Effector memory CD8-positive, alpha-beta T cell (primary cell): Measurements from ENCODE around the gene NCAM2.
"Not testable (repeated sequence)": the region's sequence is repeated elsewhere in the genome, so short reads cannot be mapped to it uniquely, and the experiment has no call there.

ENCODE experiments used
- ATAC-seq: fragments of 150-1000 bp; cut with Tn5 transposase; replicated peaks from 2 replicates; pipeline ENCODE4 v1.10.0; 2021; ENCODE audit warnings: mild to moderate bottlenecking, moderate library complexity
- DNase-seq, 3 experiments: peaks; one replicate each; pipeline ENCODE4 v3.0.0; 2021
- H3K27ac Mint-ChIP-seq, 2 donors: one replicate each; pipeline ENCODE4 v1.8.0; 2022; ENCODE audit warnings: mild to moderate bottlenecking in 2 of 2, mixed read lengths in 2 of 2, moderate library complexity in 2 of 2
- H3K27me3 Mint-ChIP-seq, 2 donors: one replicate each; pipeline ENCODE4 v1.8.0; 2022; ENCODE audit warnings: mixed read lengths in 2 of 2
- H3K36me3 Mint-ChIP-seq: one replicate; pipeline ENCODE4 v1.8.0; 2022; ENCODE audit warnings: mild to moderate bottlenecking, moderate library complexity, mixed read lengths; ENCODE audit not compliant: insufficient read depth
- H3K4me1 Mint-ChIP-seq, 2 donors: one replicate each; pipeline ENCODE4 v1.8.0; 2022; ENCODE audit warnings: low read depth in 2 of 2, mixed read lengths in 2 of 2
- H3K4me3 Mint-ChIP-seq, 2 donors: one replicate each; pipeline ENCODE4 v1.8.0; 2022; ENCODE audit warnings: mild to moderate bottlenecking in 2 of 2, mixed read lengths in 2 of 2, moderate library complexity in 2 of 2
- H3K9me3 Mint-ChIP-seq, 2 donors: one replicate each; pipeline ENCODE4 v1.8.0; 2022; ENCODE audit warnings: mixed read lengths in 2 of 2

Gene NCAM2

GRCh38 chr21:21148009-21148408, 149.8 kb downstream of the NCAM2 start:
- ATAC-seq (no peak), DNase-seq (no peak)
- Mint-ChIP-seq H3K4me3 (no peak overlapping the region), H3K27ac (no peak overlapping the region), H3K4me1 (no peaks in the 10 kb centered on the region), H3K36me3 (no peaks in the 10 kb centered on the region), H3K27me3 (no peaks in the 10 kb centered on the region), H3K9me3 (peaks cover 0 to 6% of the 10 kb centered on the region in 2 donors)

DNA sequence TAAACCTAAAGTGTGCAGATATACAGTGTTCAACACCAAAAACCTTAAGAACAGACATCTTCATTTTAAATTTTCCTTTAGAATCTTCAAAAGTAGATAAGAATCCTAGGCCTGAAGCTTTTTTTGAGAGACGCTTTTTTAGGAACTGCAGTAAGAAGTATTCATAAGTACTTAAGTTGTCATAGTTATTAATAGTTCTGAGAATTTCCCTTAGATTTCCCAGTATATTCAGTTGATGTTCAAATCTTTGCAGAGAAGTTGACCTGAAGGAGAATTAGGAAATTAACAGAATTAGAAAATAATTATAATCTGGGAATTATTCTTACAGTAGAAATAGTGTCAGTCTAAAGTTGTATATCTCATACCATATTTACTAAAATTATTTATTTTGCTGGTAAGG, 150.3 kb downstream of the NCAM2 start:
- Mint-ChIP-seq H3K9me3 (peaks cover 0 to 6% of the 10 kb centered on the region in 2 donors), H3K36me3 (no peaks in the 10 kb centered on the region), H3K27me3 (no peaks in the 10 kb centered on the region), H3K4me3 (no peak overlapping the region), H3K27ac (no peak overlapping the region), H3K4me1 (no peaks in the 10 kb centered on the region)
- ATAC-seq (no peak), DNase-seq (no peak)

DNA sequence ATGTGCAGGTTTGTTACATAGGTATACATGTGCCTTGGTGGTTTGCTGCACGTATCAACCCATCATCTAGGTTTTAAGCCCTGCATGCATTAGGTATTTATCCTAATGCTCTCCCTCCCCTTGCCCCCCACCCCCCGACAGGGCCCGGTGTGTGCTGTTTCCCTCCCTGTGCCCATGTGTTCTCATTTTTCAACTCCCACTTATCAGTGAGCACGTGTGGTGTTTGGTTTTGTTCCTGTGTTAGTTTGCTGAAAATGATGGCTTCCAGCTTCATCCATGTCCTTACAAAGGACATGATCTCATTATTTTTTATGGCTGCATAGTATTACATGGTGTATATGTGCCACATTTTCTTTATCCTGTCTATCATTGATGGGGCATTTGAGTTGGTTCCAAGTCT, 151.2 kb downstream of the NCAM2 start:
- H3K27me3 Mint-ChIP-seq, H3K4me3 Mint-ChIP-seq, H3K36me3 Mint-ChIP-seq, DNase-seq, ATAC-seq, H3K27ac Mint-ChIP-seq, H3K9me3 Mint-ChIP-seq, H3K4me1 Mint-ChIP-seq: not testable (repeated sequence)

DNA sequence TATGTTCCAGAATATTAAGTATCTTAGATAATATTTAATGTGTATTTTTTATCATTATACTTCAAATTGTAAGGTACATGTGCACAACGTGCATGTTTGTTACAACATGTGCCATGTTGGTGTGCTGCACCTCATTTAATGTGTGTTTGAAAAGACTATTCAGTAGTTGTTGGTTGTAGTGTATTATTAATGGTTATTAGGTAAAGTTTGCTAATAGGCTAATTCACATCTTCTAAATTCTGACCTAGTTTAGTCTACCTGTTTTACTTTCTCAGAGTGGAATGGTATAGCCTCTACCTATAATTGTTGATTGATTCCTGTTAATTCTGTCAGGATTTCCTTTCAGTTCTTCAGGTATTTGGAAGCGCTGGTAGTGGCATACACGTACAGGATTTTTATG, 153.0 kb downstream of the NCAM2 start:
- Mint-ChIP-seq H3K36me3 (no peaks in the 10 kb centered on the region), H3K27ac (no peak overlapping the region), H3K4me3 (no peak overlapping the region), H3K27me3 (no peaks in the 10 kb centered on the region), H3K9me3 (peaks cover 0 to 8% of the 10 kb centered on the region in 2 donors), H3K4me1 (no peaks in the 10 kb centered on the region)
- DNase-seq (no peak), ATAC-seq (no peak)

- Mint-ChIP-seq H3K27ac (no peak overlapping the region), H3K4me3 (no peak overlapping the region), H3K36me3 (no peaks in the 10 kb centered on the region), H3K4me1 (no peaks in the 10 kb centered on the region), H3K27me3 (no peaks in the 10 kb centered on the region), H3K9me3 (peaks cover 0 to 6% of the 10 kb centered on the region in 2 donors)
- DNase-seq (no peak), ATAC-seq (no peak)
These were observed 158.2 kb downstream of the NCAM2 start for GRCh38 chr21:21156397-21156796.

DNA sequence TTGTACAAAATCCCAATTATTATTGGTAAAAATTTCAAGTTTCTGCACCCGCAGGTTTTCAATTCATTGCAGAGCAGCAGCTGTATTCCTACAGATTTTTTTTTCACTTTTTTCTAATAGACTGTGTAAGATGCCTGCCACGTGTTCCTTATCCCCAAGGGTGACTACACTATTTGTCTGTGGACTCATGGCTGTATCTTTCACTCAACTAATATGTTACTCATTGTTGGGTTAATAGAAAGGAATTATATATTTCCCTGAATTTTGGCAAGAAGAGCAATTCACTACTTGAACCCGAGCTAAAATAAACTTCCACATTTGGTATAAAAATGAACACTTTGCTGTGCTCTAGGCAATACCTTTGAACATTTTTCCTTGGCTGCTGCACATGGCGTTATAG, 158.7 kb downstream of the NCAM2 start:
- H3K4me3 Mint-ChIP-seq = no peak overlapping the region
- DNase-seq (no peak), ATAC-seq (no peak)
- no peaks in the 10 kb centered on the region for H3K36me3 Mint-ChIP-seq
- no peaks in the 10 kb centered on the region for H3K4me1 Mint-ChIP-seq
- no peaks in the 10 kb centered on the region for H3K27me3 Mint-ChIP-seq
- H3K9me3 Mint-ChIP-seq = peaks cover 0 to 6% of the 10 kb centered on the region in 2 donors
- H3K27ac Mint-ChIP-seq = no peak overlapping the region

DNA sequence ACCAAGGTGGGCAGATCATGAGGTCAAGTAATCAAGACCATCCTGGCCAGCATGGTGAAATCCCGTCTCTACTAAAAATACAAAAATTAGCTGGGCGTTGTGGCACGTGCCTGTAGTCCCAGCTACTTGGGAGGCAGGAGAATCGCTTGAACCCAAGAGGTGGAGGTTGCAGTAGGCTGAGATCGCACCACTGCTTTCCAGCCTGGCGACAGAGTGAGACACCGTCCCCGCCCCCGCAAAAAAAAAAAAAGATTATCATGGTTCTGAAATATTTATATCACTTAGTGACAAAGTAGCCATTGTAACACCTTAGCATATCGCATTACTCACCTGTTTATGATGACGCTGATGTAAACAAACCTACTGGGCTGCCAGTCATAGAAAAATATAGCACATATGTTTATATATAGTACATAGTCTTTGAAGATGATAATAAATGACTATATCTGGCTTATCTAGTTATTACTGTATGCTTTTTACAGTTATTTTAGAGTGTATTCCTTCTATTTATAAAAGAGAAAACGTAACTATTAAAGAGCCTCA, 160.2 kb downstream of the NCAM2 start:
- DNase-seq (no peak), ATAC-seq (no peak)
- no peaks in the 10 kb centered on the region for H3K4me1 Mint-ChIP-seq
- H3K27me3 Mint-ChIP-seq = no peaks in the 10 kb centered on the region
- no peak overlapping the region for H3K4me3 Mint-ChIP-seq
- no peak overlapping the region for H3K27ac Mint-ChIP-seq
- peaks cover 0 to 2% of the 10 kb centered on the region in 2 donors for H3K9me3 Mint-ChIP-seq
- H3K36me3 Mint-ChIP-seq = no peaks in the 10 kb centered on the region

DNA sequence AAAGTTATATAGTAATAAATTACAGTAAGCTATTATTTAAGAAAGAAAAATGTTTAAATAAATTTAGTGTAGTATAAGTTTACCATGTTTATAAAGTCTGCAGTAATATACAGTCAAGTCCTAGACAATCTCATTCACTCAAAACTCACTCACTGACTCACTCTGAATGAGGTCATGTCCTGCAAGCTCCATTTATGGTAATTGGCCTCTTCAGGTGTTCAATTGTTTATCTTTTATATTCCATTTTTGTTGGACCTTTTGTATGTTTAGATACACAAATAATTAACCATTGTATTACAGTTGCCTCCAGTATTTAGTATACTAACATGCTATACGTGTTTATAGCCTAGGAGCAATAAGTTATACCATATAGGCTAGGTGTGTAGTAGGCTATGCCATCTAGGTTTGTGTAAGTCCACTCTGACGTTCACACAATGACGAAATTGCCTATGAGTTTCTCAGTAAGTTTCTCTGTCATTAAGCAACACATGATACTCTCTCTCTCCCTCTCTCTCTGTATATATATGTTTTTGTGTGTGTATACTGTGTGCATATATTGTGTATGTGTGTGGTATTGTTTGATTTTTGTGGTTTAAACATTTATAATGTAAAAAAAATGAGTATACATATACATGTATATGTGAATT, 161.2 kb downstream of the NCAM2 start:
- DNase-seq (no peak), ATAC-seq (no peak)
- Mint-ChIP-seq H3K4me3 (no peak overlapping the region), H3K36me3 (no peaks in the 10 kb centered on the region), H3K27ac (no peak overlapping the region), H3K4me1 (no peaks in the 10 kb centered on the region), H3K9me3 (no peaks in the 10 kb centered on the region), H3K27me3 (no peaks in the 10 kb centered on the region)

GRCh38 chr21:21162786-21163185, 164.6 kb downstream of the NCAM2 start:
- DNase-seq (no peak), ATAC-seq (no peak)
- no peaks in the 10 kb centered on the region for H3K4me1 Mint-ChIP-seq
- no peak overlapping the region for H3K4me3 Mint-ChIP-seq
- H3K27ac Mint-ChIP-seq = no peak overlapping the region
- H3K36me3 Mint-ChIP-seq = no peaks in the 10 kb centered on the region
- no peaks in the 10 kb centered on the region for H3K27me3 Mint-ChIP-seq
- no peaks in the 10 kb centered on the region for H3K9me3 Mint-ChIP-seq

DNA sequence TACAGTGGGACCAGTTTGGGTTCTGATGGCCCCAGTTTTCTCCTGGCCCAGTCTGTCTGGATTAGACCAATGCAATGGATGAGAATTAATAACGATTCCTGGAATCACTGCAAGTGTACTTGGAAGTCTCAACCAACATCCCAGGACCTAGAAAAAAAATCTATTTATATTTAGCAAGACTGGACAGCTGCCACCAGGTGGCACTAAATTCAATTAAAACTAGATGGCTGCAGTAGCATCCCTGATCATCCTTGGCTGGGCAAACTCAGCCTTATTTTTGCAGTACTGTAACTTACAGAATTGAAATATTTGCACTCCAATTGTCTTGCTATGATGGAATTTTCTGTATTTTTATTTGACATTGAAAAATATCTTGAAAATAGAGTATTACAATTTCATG, 165.7 kb downstream of the NCAM2 start:
- DNase-seq (no peak), ATAC-seq (no peak)

DNA sequence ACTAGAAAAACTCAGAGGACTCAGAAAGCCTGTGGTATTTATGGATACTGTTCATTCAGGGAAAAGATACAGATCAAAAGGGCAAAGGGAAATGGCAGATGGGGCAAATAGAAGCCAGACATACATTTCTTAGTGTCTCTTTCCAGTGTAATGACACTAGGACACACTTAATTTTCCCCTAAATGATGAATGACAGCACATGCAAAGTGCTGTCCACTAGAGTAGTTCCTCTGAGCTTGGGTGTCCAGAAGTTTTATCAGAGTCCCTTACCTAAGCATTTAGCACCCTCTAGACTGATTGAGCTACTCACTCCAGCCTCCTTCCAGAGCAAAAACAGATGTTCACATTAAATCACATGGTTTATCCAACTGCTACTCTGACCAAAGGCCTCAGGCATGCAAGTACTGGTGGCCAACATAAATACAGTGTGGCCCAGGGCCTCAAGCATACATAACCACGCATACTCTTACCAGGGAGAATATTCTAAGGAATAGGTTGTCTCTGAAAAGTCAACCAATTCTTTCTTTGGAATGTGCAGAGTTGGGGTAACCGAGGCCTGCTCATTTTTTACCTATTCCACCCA, 166.9 kb downstream of the NCAM2 start:
- DNase-seq (no peak), ATAC-seq (no peak)
- Mint-ChIP-seq H3K27ac (no peak overlapping the region), H3K4me1 (no peaks in the 10 kb centered on the region), H3K9me3 (no peaks in the 10 kb centered on the region), H3K27me3 (no peaks in the 10 kb centered on the region), H3K4me3 (no peak overlapping the region), H3K36me3 (no peaks in the 10 kb centered on the region)

More for the DNA sequence above, 165.7 kb downstream of the NCAM2 start:
- Mint-ChIP-seq H3K9me3 (no peaks in the 10 kb centered on the region), H3K27me3 (no peaks in the 10 kb centered on the region), H3K36me3 (no peaks in the 10 kb centered on the region), H3K27ac (no peak overlapping the region), H3K4me1 (no peaks in the 10 kb centered on the region), H3K4me3 (no peak overlapping the region)

GRCh38 chr21:21174676-21175075, 176.5 kb downstream of the NCAM2 start:
- Mint-ChIP-seq H3K4me1 (no peaks in the 10 kb centered on the region), H3K9me3 (peaks cover 6 to 7% of the 10 kb centered on the region in 2 donors), H3K4me3 (no peak overlapping the region), H3K36me3 (no peaks in the 10 kb centered on the region), H3K27me3 (no peaks in the 10 kb centered on the region), H3K27ac (no peak overlapping the region)
- ATAC-seq = no peak
- DNase-seq = no peak

- no peak overlapping the region for H3K27ac Mint-ChIP-seq
- no peak overlapping the region for H3K4me3 Mint-ChIP-seq
- no peaks in the 10 kb centered on the region for H3K27me3 Mint-ChIP-seq
- ATAC-seq (no peak), DNase-seq (no peak)
- peaks cover 6 to 7% of the 10 kb centered on the region in 2 donors for H3K9me3 Mint-ChIP-seq
- no peaks in the 10 kb centered on the region for H3K36me3 Mint-ChIP-seq
- no peaks in the 10 kb centered on the region for H3K4me1 Mint-ChIP-seq
These were observed 177.7 kb downstream of the NCAM2 start for GRCh38 chr21:21175798-21176334.

GRCh38 chr21:21177353-21177986, 179.3 kb downstream of the NCAM2 start:
- Mint-ChIP-seq H3K27me3 (no peaks in the 10 kb centered on the region), H3K27ac (no peak overlapping the region), H3K4me3 (no peak overlapping the region), H3K9me3 (peaks cover 4 to 7% of the 10 kb centered on the region in 2 donors), H3K36me3 (no peaks in the 10 kb centered on the region), H3K4me1 (no peaks in the 10 kb centered on the region)
- ATAC-seq (no peak), DNase-seq (no peak)
